Hypothalamus (tissue), 51 donors: ENCODE results near the gene HILPDA.
"Not testable (repeated sequence)": the region's sequence is repeated elsewhere in the genome, so short reads cannot be mapped to it uniquely, and the experiment has no call there.

Source experiments
- DNase-seq, 51 donors: peaks; one replicate each; lab custom pipeline; 2025; lab: John Stamatoyannopoulos, UW

Gene HILPDA

GRCh38 chr7:128430207-128430606, 25.5 kb upstream of the HILPDA start:
- DNase-seq, result no peak

GRCh38 chr7:128431221-128431620, 24.5 kb upstream of the HILPDA start:
- DNase-seq, result no peak

- no peak for DNase-seq
These were observed 23.9 kb upstream of the HILPDA start for GRCh38 chr7:128431754-128432153.

- no peak for DNase-seq
These were observed 21.0 kb upstream of the HILPDA start for GRCh38 chr7:128434413-128435326.

- no peak for DNase-seq
These were observed 20.4 kb upstream of the HILPDA start for GRCh38 chr7:128435327-128435686.

GRCh38 chr7:128437426-128438332, 18.0 kb upstream of the HILPDA start:
- no peak for DNase-seq

- DNase-seq, result no peak
These were observed 13.3 kb upstream of the HILPDA start for GRCh38 chr7:128442356-128442755.

GRCh38 chr7:128443831-128444600, 11.7 kb upstream of the HILPDA start:
- no peak for DNase-seq

GRCh38 chr7:128446306-128446705, 9.4 kb upstream of the HILPDA start:
- peak in 14 of 51 donors; percentile 6 to 36 (median 20) for DNase-seq

GRCh38 chr7:128447941-128448564, 7.6 kb upstream of the HILPDA start:
- peak in 1 of 51 donors; percentile 3 for DNase-seq

- DNase-seq, result no peak
These were observed 6.9 kb upstream of the HILPDA start for GRCh38 chr7:128448751-128449302.

GRCh38 chr7:128450409-128450808, 5.3 kb upstream of the HILPDA start:
- DNase-seq, result no peak

GRCh38 chr7:128450913-128451312, 4.8 kb upstream of the HILPDA start:
- no peak for DNase-seq

GRCh38 chr7:128452552-128452951, 3.1 kb upstream of the HILPDA start:
- DNase-seq, result no peak

GRCh38 chr7:128453836-128454804, 1.6 kb upstream of the HILPDA start:
- peak in 47 of 51 donors; percentile 9 to 85 (median 55) for DNase-seq

- no peak for DNase-seq
These were observed 703 bp upstream of the HILPDA start for GRCh38 chr7:128454808-128455542.

- no peak for DNase-seq
These were observed 612 bp downstream of the HILPDA start for GRCh38 chr7:128456255-128456725.

GRCh38 chr7:128457385-128457784, 1.7 kb downstream of the HILPDA start:
- DNase-seq, result not testable (repeated sequence)
